IMR-90 (cell line): ENCODE results near the gene SHLD1. TPM values are rescaled to one million over a fixed set of nuclear protein-coding genes. Genes with fewer than 3 reads are reported as not detected.

ENCODE experiments used
- ATAC-seq: fragments of 200-7000 bp; cut with Tn5 transposase; 2 replicates; pipeline ENCODE4 v1.9.1; 2020; ENCODE audit warnings: low read depth, mild to moderate bottlenecking, moderate library complexity
- BruUV-seq: library from RNA; stranded (reverse); fragments of 400-500 nt; replicated peaks from 2 replicates; lab custom pipeline; 2021; lab: Mats Ljungman, UMichigan
- CTCF ChIA-PET: fragments of 300-600 bp; formaldehyde crosslinking; extraction: SDS; loops from one replicate; lab custom pipeline; 2021; ENCODE audit warnings: antibody characterized with exemption; lab: Yijun Ruan, JAX
- POLR2A ChIA-PET: fragments of 300-600 bp; sonication (Branson Sonifier 250); formaldehyde crosslinking; loops from one replicate; lab custom pipeline; 2022; ENCODE audit warnings: antibody characterized with exemption; ENCODE audit not compliant: unreplicated experiment; lab: Charles Lee
- DNase-seq: peaks from one replicate; pipeline ENCODE4 v3.0.0; 2013
- H2AFZ ChIP-seq: replicated peaks from 2 replicates; pipeline ENCODE3; 2013; ENCODE audit warnings: low read length, mild to moderate bottlenecking; ENCODE audit not compliant: poor library complexity
- H2AK5ac ChIP-seq: 2 replicates; pipeline ENCODE4 v1.6.1; 2013; ENCODE audit warnings: low read depth, low read length, inconsistent platforms
- H2AK9ac ChIP-seq: replicated peaks from 2 replicates; pipeline ENCODE3; 2013; ENCODE audit warnings: mild to moderate bottlenecking, low read depth, low read length, moderate library complexity; ENCODE audit not compliant: poor library complexity
- H2BK120ac ChIP-seq: 2 replicates; pipeline ENCODE4 v1.6.1; 2013; ENCODE audit warnings: low read depth, low read length, inconsistent platforms
- H2BK15ac ChIP-seq: 3 replicates; pipeline ENCODE4 v1.6.1; 2013; ENCODE audit warnings: low read depth, low read length, inconsistent platforms
- H2BK20ac ChIP-seq: 2 replicates; pipeline ENCODE4 v1.6.1; 2013; ENCODE audit warnings: low read depth, mild to moderate bottlenecking, inconsistent platforms, low read length, moderate library complexity
- H2BK5ac ChIP-seq: 2 replicates; pipeline ENCODE4 v1.6.1; 2013; ENCODE audit warnings: mild to moderate bottlenecking, low read depth, low read length, inconsistent platforms; ENCODE audit not compliant: poor library complexity, severe bottlenecking
- H3K14ac ChIP-seq: replicated peaks from 2 replicates; pipeline ENCODE4 v1.6.1; 2013; ENCODE audit warnings: low read depth, low read length, inconsistent platforms
- H3K18ac ChIP-seq: 2 replicates; pipeline ENCODE4 v1.6.1; 2013; ENCODE audit warnings: low read depth, low read length, control low read depth
- H3K23ac ChIP-seq: 2 replicates; pipeline ENCODE4 v1.6.1; 2013; ENCODE audit warnings: low read depth, low read length, inconsistent platforms
- H3K27ac ChIP-seq: 2 replicates; pipeline ENCODE4 v1.5.1; 2013; ENCODE audit warnings: mild to moderate bottlenecking, control low read depth, low read length; ENCODE audit not compliant: insufficient read depth
- H3K27me3 ChIP-seq: 2 replicates; pipeline ENCODE4 v1.6.1; 2013; ENCODE audit warnings: low read length; ENCODE audit not compliant: control insufficient read depth, insufficient read depth
- H3K36me3 ChIP-seq: 2 replicates; pipeline ENCODE4 v1.6.1; 2013; ENCODE audit warnings: low read length, mixed read lengths; ENCODE audit not compliant: control insufficient read depth, insufficient read depth
- H3K4ac ChIP-seq: 2 replicates; pipeline ENCODE4 v1.6.1; 2013; ENCODE audit warnings: low read depth, low read length, inconsistent platforms
- H3K4me1 ChIP-seq: 2 replicates; pipeline ENCODE4 v1.6.1; 2013; ENCODE audit warnings: low read length, mixed read lengths; ENCODE audit not compliant: control insufficient read depth, insufficient read depth
- H3K4me2 ChIP-seq: 2 replicates; pipeline ENCODE4 v1.6.1; 2013; ENCODE audit warnings: low read depth, mild to moderate bottlenecking, control low read depth, low read length, moderate library complexity
- H3K4me3 ChIP-seq: 2 replicates; pipeline ENCODE4 v1.5.1; 2013; ENCODE audit warnings: low read depth, mild to moderate bottlenecking, control low read depth, low read length, moderate library complexity; ENCODE audit not compliant: insufficient read depth
- H3K56ac ChIP-seq: 2 replicates; pipeline ENCODE4 v1.6.1; 2013; ENCODE audit warnings: low read length, inconsistent platforms; ENCODE audit not compliant: insufficient read depth; ENCODE audit errors: extremely low read depth
- H3K79me1 ChIP-seq, 2 experiments: 2 replicates each; pipeline ENCODE4 v1.6.1; 2013; ENCODE audit warnings: low read length in 2 of 2, inconsistent platforms in 1 of 2, low read depth in 1 of 2
- H3K9ac ChIP-seq: 2 replicates; pipeline ENCODE4 v1.6.1; 2013; ENCODE audit warnings: low read depth, low read length, control low read depth
- H3K9me1 ChIP-seq: 2 replicates; pipeline ENCODE4 v1.6.1; 2013; ENCODE audit warnings: low read length, inconsistent platforms; ENCODE audit not compliant: insufficient read depth
- H3K9me3 ChIP-seq: 2 replicates; pipeline ENCODE4 v1.6.1; 2013; ENCODE audit warnings: low read length; ENCODE audit not compliant: control insufficient read depth, insufficient read depth
- H4K20me1 ChIP-seq: 2 replicates; pipeline ENCODE4 v1.6.1; 2013; ENCODE audit warnings: low read length, inconsistent platforms; ENCODE audit not compliant: insufficient read depth
- H4K5ac ChIP-seq: 2 replicates; pipeline ENCODE4 v1.6.1; 2013; ENCODE audit warnings: mild to moderate bottlenecking, low read depth, low read length, control low read depth
- H4K8ac ChIP-seq, 2 experiments: 2 replicates each; pipeline ENCODE4 v1.6.1; 2013; ENCODE audit warnings: low read depth in 2 of 2, low read length in 2 of 2, control low read depth in 1 of 2, inconsistent platforms in 1 of 2
- H4K91ac ChIP-seq: 2 replicates; pipeline ENCODE4 v1.6.1; 2013; ENCODE audit warnings: low read depth, low read length, inconsistent platforms; ENCODE audit not compliant: insufficient read depth
- BHLHE40 ChIP-seq: fragments of 150-350 bp; IDR thresholded peaks from 2 replicates; pipeline ENCODE4 v1.6.1; 2016; ENCODE audit warnings: mild to moderate bottlenecking, low read depth, low read length
- NFE2L2 ChIP-seq: fragments of 150-350 bp; IDR thresholded peaks from 2 replicates; pipeline ENCODE4 v1.6.1; 2016; ENCODE audit warnings: low read depth, mild to moderate bottlenecking, low read length
- POLR2A ChIP-seq: IDR thresholded peaks from 2 replicates; pipeline ENCODE4 v1.6.1; 2012; ENCODE audit warnings: mild to moderate bottlenecking, low read depth, low read length
- RAD21 ChIP-seq: IDR thresholded peaks from 2 replicates; pipeline ENCODE4 v1.6.1; 2012; ENCODE audit warnings: low read length, improper control_type of control experiment
- WGBS, 2 experiments: methylation state at CpG; one replicate each; pipeline versions ENCODE4 v1.1.5 to v1.1.7; 2013; ENCODE audit warnings: missing lambda C conversion rate in 2 of 2; ENCODE audit not compliant: insufficient read length in 1 of 2; ENCODE audit errors: extremely low coverage in 2 of 2; 5-methylcytosine and 5-hydroxymethylcytosine counted together
- dilution Hi-C: fragments of 300-500 bp; cut with HindIII; formaldehyde crosslinking; loops from one replicate; pipeline ENCODE4 v1.14.3; 2018; ENCODE audit warnings: low sequenced_read_pairs; ENCODE audit not compliant: unreplicated experiment
- in situ Hi-C: fragments of 300-500 bp; cut with MboI; formaldehyde crosslinking; loops from 3 replicates; pipeline ENCODE4 v1.14.3; 2019; ENCODE audit warnings: low sequenced_read_pairs, inconsistent platforms, mixed read lengths
- intact Hi-C: fragments of 100-400 bp; cut with micrococcal nuclease; formaldehyde crosslinking; loops from 2 replicates; pipeline ENCODE4 v1.10.0; 2022
- polyA plus RNA-seq, 3 experiments: library from polyadenylated mRNA; depleted of rRNA; stranded (reverse); fragments of >200 nt; gene quantifications; 2 replicates each; pipeline ENCODE4 v1.2.3, GENCODE V29; 2012; ENCODE audit warnings: low replicate concordance in 1 of 3
- total RNA-seq: library from RNA; depleted of rRNA; stranded (reverse); fragments of >200 nt; gene quantifications from 2 replicates; pipeline ENCODE4 v1.2.3, GENCODE V29; 2012

The SHLD1 gene
- total and polyA plus RNA-seq, 2 of the 4 experiments (the other 2 are of a cell fraction) = 2.6 to 3.0 TPM

- Histone ChIP-seq H3K27me3 (peaks cover 17% of the 10 kb centered on the region), H2AK9ac (no peak overlapping the region), H3K4me1 (no peaks in the 10 kb centered on the region), H3K18ac (no peak overlapping the region), H3K14ac (no peak overlapping the region), H2AK5ac (no peak overlapping the region), H2AFZ (no peak overlapping the region), H2BK15ac (no peak overlapping the region), H3K27ac (no peak overlapping the region), H3K4me3 (no peak overlapping the region), H3K36me3 (no peaks in the 10 kb centered on the region), H3K9me1 (no peaks in the 10 kb centered on the region), H3K4me2 (no peak overlapping the region), H4K8ac (no peak overlapping the region), H4K91ac (no peak overlapping the region), H2BK20ac (no peak overlapping the region), H4K5ac (no peak overlapping the region), H3K56ac (no peak overlapping the region), H4K20me1 (no peaks in the 10 kb centered on the region), H3K79me1 (no peaks in the 10 kb centered on the region), H3K4ac (no peak overlapping the region), H3K9me3 (no peaks in the 10 kb centered on the region), H2BK120ac (no peak overlapping the region), H3K23ac (no peak overlapping the region), H3K9ac (no peak overlapping the region), H2BK5ac (no peak overlapping the region)
- ChIA-PET CTCF (no interaction called here), POLR2A (no interaction called here)
- intact Hi-C loops = no loop called here
- BruUV-seq = no TSS peak
- ATAC-seq (no peak), DNase-seq (no peak)
- WGBS, 2 experiments = no CpG with 5 or more reads among the region's 5 CpGs
- TF ChIP-seq BHLHE40 = no peak
- TF ChIP-seq RAD21 = no peak
- no peak for TF ChIP-seq NFE2L2
- no peak for TF ChIP-seq POLR2A
- dilution Hi-C loops = no loop called here
- in situ Hi-C loops = no loop called here
Observed at GRCh38 chr20:5887386-5887785, 137.2 kb downstream of the SHLD1 start.
